C4-2B (cell line): ENCODE measurements around the gene ISX.

Source experiments
- CTCF ChIP-seq: fragments of 450-650 bp; conservative IDR thresholded peaks from 2 replicates; pipeline ENCODE4 v1.5.1; 2017; ENCODE audit warnings: mild to moderate bottlenecking
- ZFX ChIP-seq: fragments of 450-650 bp; IDR thresholded peaks from 2 replicates; pipeline ENCODE4 v1.6.1; 2017

GRCh38 chr22:35054064-35054463 lies 11.9 kb upstream of the ISX start:
- TF ChIP-seq CTCF: no peak
- no peak for TF ChIP-seq ZFX
